GM12878 (cell line): ENCODE measurements around the gene TOM1L2. TPM values are rescaled to one million over a fixed set of nuclear protein-coding genes. Genes with fewer than 3 reads are reported as not detected.

Experiments used
- ATAC-seq: fragments of 200-7000 bp; cut with Tn5 transposase; 3 replicates; pipeline ENCODE4 v1.9.1; 2020; ENCODE audit warnings: mild to moderate bottlenecking, moderate library complexity
- BruUV-seq: library from RNA; stranded (reverse); fragments of 400-500 nt; replicated peaks from 2 replicates; lab custom pipeline; 2021; lab: Mats Ljungman, UMichigan
- CTCF ChIA-PET: fragments of 300-600 bp; sonication (Branson Sonifier 250); formaldehyde crosslinking; extraction: SDS; loops from one replicate; lab custom pipeline; 2021; ENCODE audit warnings: inconsistent platforms; lab: Yijun Ruan, JAX
- POLR2A ChIA-PET: fragments of 350-600 bp; formaldehyde crosslinking; extraction: SDS; loops from one replicate; lab custom pipeline; 2021; ENCODE audit warnings: inconsistent platforms; lab: Charles Lee
- RAD21 ChIA-PET: fragments of 300-600 bp; sonication (Branson Sonifier 250); formaldehyde crosslinking; loops from one replicate; lab custom pipeline; 2023; ENCODE audit warnings: antibody characterized with exemption; ENCODE audit not compliant: unreplicated experiment; lab: Charles Lee
- SMC1A ChIA-PET: fragments of 300-600 bp; sonication (Branson Sonifier 250); formaldehyde crosslinking; loops from one replicate; lab custom pipeline; 2023; ENCODE audit not compliant: unreplicated experiment, uncharacterized antibody; lab: Charles Lee
- DNase-seq: peaks from one replicate; pipeline ENCODE4 v3.0.0-alpha.2; 2011; ENCODE audit warnings: low read depth, low spot score
- FAIRE-seq: peaks from 3 replicates; lab custom pipeline; 2011; peaks lifted over from hg19 to GRCh38; lab: Jason Lieb, UNC
- H2AFZ ChIP-seq: 2 replicates; pipeline ENCODE4 v1.6.0; 2011; ENCODE audit warnings: low read depth, low read length, control low read depth; ENCODE audit not compliant: control insufficient read depth
- H3K27ac ChIP-seq: 2 replicates; pipeline ENCODE4 v1.5.1; 2011; ENCODE audit warnings: control low read depth; ENCODE audit not compliant: control insufficient read depth, insufficient read depth
- H3K27me3 ChIP-seq, 2 experiments: replicated peaks in 1 of 2; 2 replicates each; pipeline versions ENCODE4 v1.6.0 to v1.6.1; 2011; ENCODE audit warnings: low read length in 1 of 2; ENCODE audit not compliant: control insufficient read depth in 2 of 2, insufficient read depth in 2 of 2
- H3K36me3 ChIP-seq, 2 experiments: 2 replicates each; pipeline ENCODE4 v1.5.1; 2011; ENCODE audit warnings: low read length in 1 of 2; ENCODE audit not compliant: control insufficient read depth in 2 of 2, insufficient read depth in 2 of 2
- H3K4me1 ChIP-seq: 2 replicates; pipeline ENCODE4 v1.6.1; 2011; ENCODE audit warnings: mild to moderate bottlenecking, low read length, moderate library complexity, mixed read lengths; ENCODE audit not compliant: control insufficient read depth, insufficient read depth
- H3K4me2 ChIP-seq: 2 replicates; pipeline ENCODE4 v1.6.0; 2011; ENCODE audit warnings: control low read depth; ENCODE audit not compliant: control insufficient read depth, insufficient read depth
- H3K4me3 ChIP-seq: fragments of 200-600 bp; sonication (generic); 2 replicates; pipeline ENCODE4 v1.5.1; 2016
- H3K79me2 ChIP-seq: 2 replicates; pipeline ENCODE4 v1.6.0; 2011; ENCODE audit warnings: low read length; ENCODE audit not compliant: control insufficient read depth, insufficient read depth
- H3K9ac ChIP-seq: 2 replicates; pipeline ENCODE4 v1.8.0; 2011; ENCODE audit warnings: low read length, control low read depth, mixed read lengths; ENCODE audit not compliant: control insufficient read depth, insufficient read depth
- H3K9me3 ChIP-seq: replicated peaks from 3 replicates; pipeline ENCODE4 v1.5.1; 2011; ENCODE audit warnings: mild to moderate bottlenecking, low read length; ENCODE audit not compliant: control insufficient read depth, insufficient read depth
- H4K20me1 ChIP-seq: 2 replicates; pipeline ENCODE4 v1.6.0; 2011; ENCODE audit not compliant: control insufficient read depth, insufficient read depth
- BRCA1 ChIP-seq: IDR thresholded peaks from 2 replicates; pipeline ENCODE4 v1.6.1; 2011; ENCODE audit warnings: low read depth, low read length, improper control_type of control experiment
- CBFB ChIP-seq: IDR thresholded peaks from 2 replicates; pipeline ENCODE4 v1.6.1; 2016; ENCODE audit warnings: antibody characterized with exemption, low read depth
- FOS ChIP-seq: IDR thresholded peaks from 3 replicates; pipeline ENCODE4 v1.6.1; 2011; ENCODE audit warnings: borderline replicate concordance; ENCODE audit not compliant: insufficient read length; ENCODE audit errors: extremely low read depth
- KDM1A ChIP-seq: fragments of 200-600 bp; sonication (generic); IDR thresholded peaks from 2 replicates; pipeline ENCODE4 v1.6.1; 2016; ENCODE audit warnings: borderline replicate concordance
- POLR2AphosphoS5 ChIP-seq: IDR thresholded peaks from 2 replicates; pipeline ENCODE4 v1.6.1; 2011; ENCODE audit warnings: mild to moderate bottlenecking, low read length, inconsistent platforms
- RB1 ChIP-seq: fragments of 450-650 bp; formaldehyde crosslinking; IDR thresholded peaks from 2 replicates; pipeline ENCODE4 v1.6.1; 2017; ENCODE audit warnings: mild to moderate bottlenecking, borderline replicate concordance
- RUNX3 ChIP-seq: IDR thresholded peaks from 2 replicates; pipeline ENCODE4 v1.6.1; 2012; ENCODE audit warnings: low read length, inconsistent platforms
- SIN3A ChIP-seq: IDR thresholded peaks from 2 replicates; pipeline ENCODE4 v1.6.1; 2012; ENCODE audit warnings: low read depth, low read length, improper control_type of control experiment
- SRF ChIP-seq, 2 experiments: IDR thresholded peaks; 2 replicates each; pipeline ENCODE4 v1.6.1; 2011; ENCODE audit warnings: low read depth in 2 of 2, low read length in 2 of 2, mild to moderate bottlenecking in 1 of 2, moderate library complexity in 1 of 2
- STAT1 ChIP-seq: fragments of 450-650 bp; conservative IDR thresholded peaks from 2 replicates; pipeline ENCODE4 v1.6.1; 2014; ENCODE audit warnings: antibody characterized with exemption, mild to moderate bottlenecking
- TBL1XR1 ChIP-seq: IDR thresholded peaks from 2 replicates; pipeline ENCODE4 v1.6.1; 2012; ENCODE audit warnings: low read depth, low read length, improper control_type of control experiment
- ZBED1 ChIP-seq: IDR thresholded peaks from 2 replicates; pipeline ENCODE4 v1.6.1; 2016; ENCODE audit warnings: borderline replicate concordance
- WGBS: methylation state at CpG from one replicate; pipeline ENCODE4 v1.1.6; 2016; ENCODE audit warnings: low lambda C conversion rate; ENCODE audit not compliant: insufficient replicate concordance, insufficient coverage; ENCODE audit errors: missing lambda C conversion rate; 5-methylcytosine and 5-hydroxymethylcytosine counted together
- in situ Hi-C: fragments of 300-500 bp; cut with MboI; formaldehyde crosslinking; loops from 9 replicates; pipeline ENCODE4 v1.14.3; 2018; ENCODE audit warnings: mixed read lengths
- intact Hi-C: fragments of 100-400 bp; cut with micrococcal nuclease; formaldehyde crosslinking; loops from one replicate; pipeline ENCODE4 v1.14.2; 2022; ENCODE audit not compliant: unreplicated experiment
- polyA plus RNA-seq, 11 experiments: library from polyadenylated mRNA; depleted of rRNA in 4 of 11; unstranded in 6 of 11; stranded (reverse) in 5 of 11; fragments of >200 nt; fragmentation: Nextera tagmentation in 4 of 11; fragmentation: Illumina TruSeq in 1 of 11; extraction: Ambion mirVana in 4 of 11; extraction: Trizol in 1 of 11; gene quantifications; 1 replicate in 1 of 11; 2 replicates in 10 of 11; pipeline versions ENCODE4 v1.2.1 to v1.2.3, GENCODE V29; 2011 to 2016; ENCODE audit warnings: inconsistent platforms in 2 of 11, missing spikeins in 2 of 11, low read depth in 1 of 11
- total RNA-seq, 4 experiments: library from RNA; depleted of rRNA in 3 of 4; stranded (reverse); fragments of >200 nt in 3 of 4; fragmentation: Illumina TruSeq in 1 of 4; extraction: Trizol in 1 of 4; gene quantifications; 2 replicates each; pipeline versions ENCODE4 v1.2.1 to v1.2.3, GENCODE V29; 2013 to 2021

TOM1L2 gene
- total and polyA plus RNA-seq, 10 of the 15 experiments (the other 5 are each of a cell fraction or from before 2014, with no cell fraction given): 0.19 to 19.2 (median 8.1) TPM

DNA sequence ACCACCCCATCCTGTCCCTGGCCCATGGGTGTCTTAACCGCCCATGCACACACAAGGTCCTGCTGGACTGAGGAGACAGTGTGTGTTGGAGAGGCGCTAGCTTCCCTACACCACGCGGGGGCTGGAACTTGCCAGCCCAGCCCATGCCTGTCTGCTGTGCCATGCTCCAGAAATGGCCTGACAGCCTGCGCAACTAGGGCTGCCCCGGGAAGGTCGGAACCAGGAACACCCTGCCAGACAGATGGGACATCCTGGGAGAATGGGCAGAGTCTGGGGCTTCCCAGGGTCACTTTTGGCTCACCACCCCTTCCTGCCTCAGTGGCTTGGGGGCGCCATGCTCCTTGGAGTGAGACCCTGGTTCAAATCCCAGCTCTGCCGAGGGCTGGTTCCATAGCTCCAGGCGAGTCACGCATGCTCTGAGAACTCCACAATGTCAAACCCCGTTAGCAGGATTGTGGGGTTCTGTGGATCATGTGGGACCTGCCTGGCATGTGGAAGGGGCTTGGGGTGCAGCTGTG, 171.6 kb downstream of the TOM1L2 start:
- no peaks in the 10 kb centered on the region for H3K79me2 ChIP-seq
- no peak overlapping the region for H3K4me3 ChIP-seq
- DNase-seq (no peak), ATAC-seq (no peak), FAIRE-seq (no peak)
- H3K36me3 ChIP-seq: peaks cover 8 to 29% of the 10 kb centered on the region in 2 experiments; a peak in 3 of 4 replicates
- CTCF ChIA-PET: no interaction called here
- no peak overlapping the region for H3K27ac ChIP-seq
- H3K27me3 ChIP-seq: no peaks in the 10 kb centered on the region
- BruUV-seq: no TSS peak
- WGBS: 95% methylated on average over 12 of the region's 12 CpGs
- SMC1A ChIA-PET: no interaction called here
- in situ Hi-C loops: no loop called here
- H3K4me2 ChIP-seq: no peak overlapping the region
- H3K4me1 ChIP-seq: no peaks in the 10 kb centered on the region
- RAD21 ChIA-PET: no interaction called here
- POLR2A ChIA-PET: no interaction called here
- no peak overlapping the region for H3K9ac ChIP-seq
- H2AFZ ChIP-seq: no peak overlapping the region
- intact Hi-C loops: no loop called here
- H3K9me3 ChIP-seq: no peaks in the 10 kb centered on the region
- TF ChIP-seq FOS (no peak), RB1 (no peak), RUNX3 (no peak), TBL1XR1 (no peak), KDM1A (no peak), POLR2AphosphoS5 (no peak), CBFB (no peak), SRF (IDR thresholded peaks at IDR 0.05; ENCODE audit: low read depth in 2 of 2, low read length in 2 of 2) (no peak), STAT1 (no peak), SIN3A (no peak), BRCA1 (no peak), ZBED1 (no peak)
- H4K20me1 ChIP-seq: no peaks in the 10 kb centered on the region; the same call in 1 of the 2 replicates
